ENCODE data around the gene GLCE. TPM values are rescaled to one million over a fixed set of nuclear protein-coding genes. Genes with fewer than 3 reads are reported as not detected.
"Not testable (repeated sequence)": the region's sequence is repeated elsewhere in the genome, so short reads cannot be mapped to it uniquely, and the experiment has no call there.

GLCE gene
- total RNA-seq, 2 donors from 2014 or later: 9.2 to 11.1 TPM

DNA sequence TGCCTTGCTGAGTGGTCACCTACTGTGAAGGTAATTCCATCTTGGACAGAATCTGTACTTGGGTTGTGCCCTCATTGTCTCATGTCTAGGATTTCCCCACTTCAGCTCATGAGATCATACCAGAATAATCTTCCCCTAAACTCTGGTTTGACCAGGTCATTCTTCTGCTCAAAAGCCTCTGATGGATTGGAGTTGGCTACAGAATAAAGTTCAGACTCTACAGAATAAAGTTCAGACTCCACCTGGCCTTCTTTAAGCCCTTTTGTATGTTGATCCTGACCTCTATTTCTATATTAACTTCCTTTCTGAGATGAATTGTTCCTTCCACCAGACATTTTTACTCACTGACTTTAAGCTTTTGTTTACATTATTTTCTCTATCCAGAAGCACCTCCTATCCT is 6.4 kb upstream of the GLCE start:
- DNase-seq (no peak), ATAC-seq (no peak)
- intact Hi-C loops (cut with DNase I): no loop called here

DNA sequence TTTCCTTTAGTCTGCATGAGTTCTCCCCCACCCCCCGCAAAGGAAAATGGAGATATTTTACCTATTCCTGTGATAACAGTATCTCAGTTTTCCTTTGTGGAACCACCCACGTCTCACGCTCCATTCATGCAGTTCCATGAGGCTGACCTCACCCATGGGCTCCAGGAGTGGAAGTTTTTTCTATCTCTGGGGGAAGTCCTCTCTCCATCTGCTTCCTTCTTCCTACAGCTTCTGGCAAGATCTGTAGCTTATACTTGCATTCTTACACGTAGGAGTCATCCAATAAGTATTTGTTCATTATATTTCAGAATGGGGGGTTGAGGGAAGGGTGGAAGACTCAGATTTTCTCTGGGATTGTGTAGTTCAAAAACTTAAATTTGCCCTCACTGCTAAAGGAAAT is 5.8 kb upstream of the GLCE start:
- DNase-seq: peak; percentile 30
- intact Hi-C loops (cut with DNase I): no loop called here
- ATAC-seq: peak in 1 of 2 donors; percentile 65

DNA sequence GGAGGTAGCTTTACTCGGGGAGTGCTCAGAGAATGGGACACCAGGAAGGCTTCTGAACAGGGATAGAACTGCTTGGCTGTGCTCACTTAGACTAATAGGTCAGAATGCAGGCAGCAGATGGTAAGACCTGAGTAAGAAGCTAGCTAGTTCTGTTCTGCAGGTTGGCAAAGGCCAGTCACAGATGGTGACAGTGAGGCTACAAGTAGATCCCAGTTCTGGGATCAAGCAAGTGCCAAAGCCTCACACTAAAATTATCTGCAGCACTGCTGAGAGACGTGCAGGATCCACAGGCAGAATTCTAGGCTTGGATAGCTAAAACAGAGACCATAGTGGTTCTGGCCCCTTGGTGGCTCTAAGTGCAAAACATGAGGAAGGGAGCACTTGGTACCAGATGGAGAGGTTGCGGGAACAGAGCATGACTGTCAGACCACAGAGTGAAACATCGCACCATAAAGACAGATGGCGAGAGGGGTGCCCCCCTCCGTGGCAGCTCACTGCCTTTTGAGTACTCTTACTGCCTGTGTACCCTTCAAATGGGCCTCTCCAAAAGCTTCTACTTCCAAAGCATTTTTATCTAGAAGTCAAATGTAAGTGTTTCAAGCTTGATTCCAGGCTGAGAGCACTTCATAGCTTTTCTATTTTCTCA is 3.6 kb upstream of the GLCE start:
- DNase-seq (no peak), ATAC-seq (no peak)
- intact Hi-C loops (cut with DNase I): no loop called here

DNA sequence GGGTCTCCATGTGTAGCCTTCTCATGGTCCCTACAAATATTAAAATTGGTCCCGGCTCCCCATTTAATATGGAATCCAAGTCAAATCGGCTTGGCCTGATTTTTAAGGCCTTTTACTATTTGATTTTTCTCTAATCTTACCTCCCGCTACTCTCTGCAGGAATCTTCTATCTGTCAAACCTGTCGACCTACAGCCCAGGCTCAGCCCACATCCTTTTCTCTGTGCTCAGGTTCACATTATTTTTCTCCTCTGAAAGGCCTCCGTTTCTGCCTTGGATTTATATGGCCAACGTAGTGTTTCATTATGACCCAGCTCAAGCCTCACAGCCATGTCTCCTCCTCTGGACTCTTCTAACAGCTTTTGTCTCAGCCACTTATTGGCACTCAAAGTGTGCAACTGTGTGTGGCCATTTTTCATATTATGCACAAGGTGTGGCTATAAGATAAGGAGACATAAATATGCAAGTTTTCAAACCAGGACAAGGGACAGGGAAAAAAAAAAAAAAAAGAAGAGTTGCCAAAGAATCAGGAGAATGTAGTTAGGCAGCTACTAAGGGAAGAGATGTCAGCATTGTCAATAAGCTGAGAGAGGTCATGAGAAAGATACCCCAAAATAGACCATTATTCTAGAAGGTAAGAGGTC is 2.1 kb upstream of the GLCE start:
- no peak for ATAC-seq
- intact Hi-C loops (cut with DNase I): no loop called here
- DNase-seq: no peak

DNA sequence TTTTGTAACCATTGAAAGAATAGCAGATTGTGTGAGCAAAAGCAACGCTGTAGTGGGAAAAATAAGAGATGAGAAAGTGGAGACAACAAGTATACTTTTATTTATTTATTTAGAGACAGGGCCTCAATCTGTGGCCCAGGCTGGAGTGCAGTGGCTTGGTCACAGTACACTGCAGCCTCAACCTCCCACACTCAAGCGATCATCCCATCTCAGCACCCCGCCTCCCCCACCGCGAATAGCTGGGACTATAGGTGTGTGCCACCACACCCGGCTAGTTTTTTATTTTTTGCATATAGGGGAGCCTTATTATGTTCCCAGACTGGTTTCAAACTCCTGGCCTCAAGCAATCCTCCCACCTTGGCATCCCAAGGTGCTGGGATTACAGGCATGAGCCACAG is 1.6 kb upstream of the GLCE start:
- ATAC-seq (no peak), DNase-seq (no peak)
- intact Hi-C loops (cut with DNase I): no loop called here

DNA sequence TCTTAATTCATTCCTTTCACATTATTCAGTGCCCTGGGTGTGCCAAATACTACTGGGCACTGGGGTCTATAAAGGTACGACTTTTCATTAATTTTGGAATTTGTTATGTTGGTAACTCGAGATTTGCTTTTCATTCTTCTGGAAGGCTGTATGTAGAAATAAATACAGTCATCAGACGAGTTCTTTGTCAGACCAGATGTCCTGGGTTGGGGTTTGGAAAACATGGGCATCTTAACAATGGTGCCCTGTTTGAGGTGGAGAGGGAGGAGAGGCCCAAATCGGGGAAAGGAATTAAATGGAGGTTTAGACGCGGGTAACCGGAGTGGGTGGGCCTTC is 662 bp upstream of the GLCE start:
- DNase-seq (no peak), ATAC-seq (no peak)
- intact Hi-C loops (cut with DNase I): loop anchor here (2.0 to 10.0 kb wide), 4 partner anchors 65 to 235 kb away; no protein-coding TSS in a partner anchor

DNA sequence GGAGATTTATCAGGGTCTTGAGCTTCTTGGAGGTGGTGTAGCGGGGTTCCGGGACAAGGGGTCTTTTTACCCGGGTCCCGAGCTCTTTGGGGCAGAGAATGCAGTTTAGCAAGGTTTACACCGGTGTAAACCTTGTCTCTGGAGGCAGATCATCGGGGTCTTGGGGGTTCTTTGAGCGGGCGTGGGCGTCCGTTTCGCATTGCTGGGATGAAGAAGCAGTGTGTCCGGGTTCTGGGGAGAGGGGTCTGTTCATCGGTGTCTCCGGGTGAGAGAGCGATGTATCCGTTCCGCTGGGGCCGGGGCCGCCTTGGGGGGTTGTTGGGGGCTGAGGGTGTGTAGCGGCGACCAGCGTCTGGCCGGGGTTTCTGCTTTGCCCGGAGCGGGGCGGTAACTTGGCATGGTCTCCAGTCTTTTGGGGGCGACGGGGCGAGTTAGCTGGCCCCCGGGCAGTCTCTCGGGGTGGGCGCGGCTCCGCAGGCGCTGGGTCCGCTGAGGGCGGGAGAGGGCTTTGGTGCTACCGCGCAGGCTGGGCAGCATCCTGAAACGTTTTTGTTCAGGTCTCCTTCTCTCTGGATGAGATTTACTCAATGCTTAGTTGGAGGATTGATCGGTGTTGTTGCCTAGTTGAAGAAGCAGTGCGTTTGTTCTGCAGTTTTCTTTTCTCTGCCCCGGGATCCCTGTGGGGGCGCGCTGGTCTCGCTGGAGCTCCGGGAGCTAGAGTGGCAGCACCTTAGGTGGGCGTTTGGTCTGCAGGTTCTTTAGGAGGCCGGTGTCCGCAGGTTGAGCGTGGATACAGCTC is 843 bp downstream of the GLCE start:
- DNase-seq (peak; percentile 38), ATAC-seq (peak; percentile 6 to 33)
- intact Hi-C loops (cut with DNase I): loop anchor here (2.0 to 10.0 kb wide), 4 partner anchors 64 to 234 kb away; no protein-coding TSS in a partner anchor

DNA sequence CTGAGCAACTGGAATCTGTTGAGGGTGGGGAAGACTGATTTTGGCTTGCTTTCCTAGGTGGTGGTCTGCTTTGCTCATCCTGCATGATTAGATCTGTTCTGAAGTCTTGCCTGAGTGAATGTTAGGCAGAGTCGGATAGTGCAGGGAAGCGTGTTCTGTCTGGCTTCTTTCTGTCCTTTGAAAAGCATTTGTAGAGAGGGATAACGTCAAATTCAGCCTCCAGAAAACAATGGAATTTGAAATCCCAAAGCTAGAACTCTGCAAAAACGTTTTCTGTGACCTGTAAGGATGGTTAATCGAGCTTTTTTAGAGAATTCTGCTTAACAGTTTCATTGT is 1.4 kb downstream of the GLCE start:
- intact Hi-C loops (cut with DNase I): loop anchor here (2.0 to 10.0 kb wide), 4 partner anchors 63 to 233 kb away; no protein-coding TSS in a partner anchor
- ATAC-seq: no peak

DNA sequence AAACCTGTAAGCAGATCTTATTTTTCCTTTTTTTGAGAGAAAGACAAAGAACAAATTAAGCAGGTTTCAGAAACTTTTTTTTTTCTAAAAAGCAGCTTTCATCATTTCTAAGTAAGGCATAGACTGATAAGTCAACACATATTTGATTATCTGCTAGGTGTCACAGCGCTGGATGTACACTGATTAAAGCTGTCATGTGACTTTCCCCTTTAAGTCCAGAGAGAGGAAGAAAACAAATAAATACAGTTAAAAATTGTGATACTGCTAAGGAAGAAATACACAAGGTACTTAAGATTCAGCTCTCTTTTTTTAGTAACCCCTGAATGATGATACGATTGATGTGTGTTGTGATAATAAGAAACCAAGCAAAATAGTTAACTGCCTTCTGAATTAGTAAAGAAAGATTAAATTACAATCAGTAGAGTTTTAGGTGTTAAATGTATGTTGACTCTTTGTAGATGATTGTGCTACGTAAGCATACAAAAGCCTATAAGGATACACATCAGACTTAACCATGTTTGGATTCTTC is 2.8 kb downstream of the GLCE start:
- ATAC-seq (no peak), DNase-seq (no peak)
- intact Hi-C loops (cut with DNase I): loop anchor here (10.0 kb wide), 3 partner anchors 62 to 232 kb away; no protein-coding TSS in a partner anchor

More for the DNA sequence above, 1.4 kb downstream of the GLCE start:
- no peak for DNase-seq

DNA sequence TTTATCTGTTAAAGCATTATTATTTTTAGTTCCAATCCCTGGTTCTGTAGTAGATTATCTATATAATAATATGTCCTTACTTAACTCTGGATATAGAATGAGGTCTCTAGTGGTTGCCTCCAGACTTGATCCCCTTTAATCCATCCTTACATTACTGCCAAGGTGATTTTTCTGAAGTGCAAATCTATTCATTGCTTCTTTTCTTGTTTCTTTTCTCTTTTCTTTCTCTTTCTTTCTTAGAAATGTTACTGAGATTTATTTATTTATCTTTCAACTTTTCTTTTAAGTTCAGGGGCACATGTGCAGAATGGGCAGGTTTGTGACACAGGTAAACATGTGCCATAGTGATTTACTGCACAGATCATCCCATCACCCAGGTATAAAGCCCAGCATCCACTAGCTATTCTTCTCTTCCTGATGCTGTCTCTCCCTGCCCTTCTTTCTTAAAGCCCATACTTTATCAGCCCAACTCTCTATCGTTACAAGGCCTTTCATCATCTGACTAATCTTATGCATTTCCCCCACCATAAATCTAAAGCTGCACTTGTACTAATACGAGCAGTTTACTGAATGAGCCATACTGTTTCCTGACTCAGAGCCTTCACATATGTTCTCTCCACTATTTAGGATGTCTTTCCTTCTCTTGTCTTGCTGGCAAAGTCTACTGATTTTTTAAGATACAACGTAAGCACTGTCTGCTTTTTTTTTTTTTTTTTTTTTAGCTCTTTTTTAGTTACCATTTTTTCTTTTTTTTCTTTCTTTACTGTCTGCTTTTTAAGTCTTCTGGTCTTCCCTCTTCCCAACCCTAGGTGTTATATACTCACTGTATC is 4.6 kb downstream of the GLCE start:
- intact Hi-C loops (cut with DNase I): loop anchor here (10.0 kb wide), 3 partner anchors 60 to 230 kb away; no protein-coding TSS in a partner anchor
- DNase-seq (no peak), ATAC-seq (no peak)

DNA sequence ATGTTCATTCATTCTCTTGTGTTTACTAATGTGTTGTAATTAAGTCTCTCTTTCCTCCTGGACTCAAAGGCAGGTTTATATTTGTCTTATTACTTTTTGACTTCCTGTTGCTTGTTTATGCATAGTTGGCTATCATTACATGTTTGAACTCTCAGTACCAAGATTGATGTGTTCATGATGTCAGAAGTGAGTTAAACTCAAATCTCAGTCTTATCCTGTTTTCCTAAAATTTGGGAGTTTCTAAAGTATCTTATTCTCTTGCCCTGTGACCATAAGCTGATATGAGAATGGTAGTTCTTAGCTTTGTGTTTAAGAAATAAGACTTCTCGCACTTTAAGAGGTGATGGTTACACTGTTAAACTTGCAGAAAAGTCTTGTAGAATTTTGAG is 5.2 kb downstream of the GLCE start:
- intact Hi-C loops (cut with DNase I): loop anchor here (10.0 kb wide), 3 partner anchors 59 to 229 kb away; no protein-coding TSS in a partner anchor
- ATAC-seq (no peak), DNase-seq (no peak)

DNA sequence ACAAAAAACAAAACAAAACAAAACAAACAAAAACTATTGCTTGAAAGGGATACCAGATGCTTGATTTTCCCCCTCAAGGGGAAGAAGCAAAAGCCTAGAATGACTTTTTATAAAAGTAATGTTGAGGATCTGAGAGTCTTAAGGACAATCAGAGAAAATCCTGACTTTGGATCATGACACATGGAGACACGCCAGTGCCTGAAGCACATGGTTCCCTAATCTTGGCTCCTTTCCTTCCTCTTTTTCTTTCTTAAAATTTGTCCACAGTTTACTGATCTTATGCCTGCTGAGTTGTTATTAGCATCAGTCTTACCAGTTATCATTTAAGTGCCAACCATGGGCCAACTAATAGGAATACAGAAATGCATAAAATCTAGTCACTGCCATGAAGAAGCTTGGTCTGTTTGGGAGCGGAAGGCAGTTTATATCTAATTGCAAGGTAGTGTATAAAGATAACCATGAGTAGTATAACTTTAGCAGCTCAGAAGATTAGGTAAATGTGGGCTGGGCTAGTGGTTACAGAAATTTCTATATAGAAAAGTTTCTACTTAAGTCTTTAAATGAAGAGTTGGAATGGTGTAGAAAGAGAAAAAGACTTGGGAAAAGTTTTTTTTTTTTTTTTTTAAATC is 6.9 kb downstream of the GLCE start:
- DNase-seq (no peak), ATAC-seq (peak in 1 of 2 donors; percentile 55)
- intact Hi-C loops (cut with DNase I): loop anchor here (10.0 kb wide), 3 partner anchors 57 to 227 kb away; no protein-coding TSS in a partner anchor

DNA sequence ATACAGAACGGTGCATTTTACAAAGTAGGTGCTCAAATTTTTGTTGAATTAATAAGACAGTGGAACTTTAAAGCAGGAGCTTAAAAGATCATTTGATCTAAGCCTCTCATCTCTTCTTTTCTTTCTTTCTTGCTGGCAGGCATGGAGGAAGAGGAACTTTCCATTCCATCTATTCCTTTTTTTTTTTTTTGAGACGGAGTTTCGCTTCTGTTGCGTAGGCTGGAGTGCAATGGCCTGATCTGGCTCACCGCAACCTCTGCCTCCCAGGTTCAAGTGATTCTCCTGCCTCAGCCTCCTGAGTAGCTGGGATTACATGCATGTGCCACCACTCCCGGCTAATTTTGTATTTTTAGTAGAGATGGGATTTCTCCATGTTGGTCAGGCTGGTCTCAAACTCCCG is 7.9 kb downstream of the GLCE start:
- intact Hi-C loops (cut with DNase I): loop anchor here (10.0 kb wide), 3 partner anchors 56 to 226 kb away; no protein-coding TSS in a partner anchor
- not testable (repeated sequence) for DNase-seq, ATAC-seq

DNA sequence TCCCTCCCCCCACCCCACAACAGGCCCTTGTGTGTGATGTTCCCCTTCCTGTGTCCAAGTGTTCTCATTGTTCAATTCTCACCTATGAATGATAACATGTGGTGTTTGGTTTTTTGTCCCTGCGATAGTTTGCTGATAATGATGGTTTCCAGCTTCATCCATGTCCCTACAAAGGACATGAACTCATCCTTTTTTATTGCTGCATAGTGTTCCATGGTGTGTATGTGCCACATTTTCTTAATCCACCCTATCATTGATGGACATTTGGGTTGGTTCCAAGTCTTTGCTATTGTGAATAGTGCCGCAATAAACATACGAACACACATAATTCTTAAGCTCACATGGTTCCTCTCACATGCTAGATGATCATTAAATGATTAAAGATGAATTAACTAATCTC is 9.1 kb downstream of the GLCE start:
- intact Hi-C loops (cut with DNase I): loop anchor here (10.0 kb wide), 3 partner anchors 55 to 225 kb away; no protein-coding TSS in a partner anchor
- DNase-seq, ATAC-seq: not testable (repeated sequence)

DNA sequence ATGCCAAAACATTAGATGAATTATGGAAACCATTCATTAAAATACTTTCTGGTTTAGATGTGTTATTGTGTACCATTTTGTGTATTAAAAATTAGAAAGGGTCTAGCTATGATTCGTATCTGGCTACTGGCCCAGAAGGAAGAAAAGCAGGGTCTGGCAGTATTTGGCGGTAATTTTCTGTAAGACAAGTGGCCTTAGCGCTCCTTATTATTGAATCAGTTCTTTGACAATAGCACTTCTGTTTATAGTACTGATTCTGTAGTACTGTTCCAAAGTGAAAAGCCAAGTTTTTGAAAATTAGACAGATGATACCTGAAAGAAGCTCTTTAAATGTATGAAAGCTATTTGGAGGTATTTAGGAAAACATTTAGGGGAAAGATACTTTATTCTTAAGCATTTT is 10.2 kb downstream of the GLCE start:
- ATAC-seq: no peak
- DNase-seq: no peak
- intact Hi-C loops (cut with DNase I): no loop called here

DNA sequence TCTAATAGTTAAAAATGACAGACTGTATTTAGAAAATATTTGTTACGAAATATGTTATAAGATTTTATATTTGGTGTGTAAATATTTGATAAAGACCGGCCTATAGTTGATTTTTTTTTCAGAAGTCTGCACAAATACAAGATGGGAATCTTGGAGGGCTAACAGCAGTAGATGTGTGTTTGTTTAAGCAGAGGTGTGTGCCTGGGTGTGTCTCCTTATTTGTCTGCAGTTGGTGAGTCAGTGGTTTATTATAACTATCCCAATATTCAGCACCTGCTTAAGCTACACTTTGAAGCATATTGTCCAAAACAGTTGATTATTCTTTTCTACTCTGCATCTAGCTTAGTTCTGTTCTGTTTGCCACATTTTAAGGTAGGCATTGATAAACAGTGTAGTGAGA is 12.4 kb downstream of the GLCE start:
- intact Hi-C loops (cut with DNase I): no loop called here
- no peak for DNase-seq
- ATAC-seq: no peak

DNA sequence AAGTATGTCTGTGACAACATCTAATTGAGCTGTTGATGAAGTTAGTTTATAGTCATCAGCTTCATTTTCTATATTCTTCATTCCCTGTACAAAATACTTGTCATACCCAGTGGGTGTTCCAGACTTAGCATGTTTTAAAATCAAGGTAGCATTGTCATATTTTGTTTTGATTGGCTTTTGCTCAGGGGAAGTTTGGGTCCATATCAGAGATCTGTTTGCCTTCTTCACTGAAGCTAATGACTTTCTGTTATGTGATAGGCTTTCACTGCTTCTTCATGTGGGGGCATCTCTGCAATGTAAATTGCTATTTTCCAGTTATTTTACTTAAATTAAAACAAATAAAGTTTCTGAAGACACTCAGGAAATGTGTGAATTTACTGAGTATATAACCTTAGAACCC is 15.1 kb downstream of the GLCE start:
- ATAC-seq (no peak), DNase-seq (no peak)
- intact Hi-C loops (cut with DNase I): no loop called here

DNA sequence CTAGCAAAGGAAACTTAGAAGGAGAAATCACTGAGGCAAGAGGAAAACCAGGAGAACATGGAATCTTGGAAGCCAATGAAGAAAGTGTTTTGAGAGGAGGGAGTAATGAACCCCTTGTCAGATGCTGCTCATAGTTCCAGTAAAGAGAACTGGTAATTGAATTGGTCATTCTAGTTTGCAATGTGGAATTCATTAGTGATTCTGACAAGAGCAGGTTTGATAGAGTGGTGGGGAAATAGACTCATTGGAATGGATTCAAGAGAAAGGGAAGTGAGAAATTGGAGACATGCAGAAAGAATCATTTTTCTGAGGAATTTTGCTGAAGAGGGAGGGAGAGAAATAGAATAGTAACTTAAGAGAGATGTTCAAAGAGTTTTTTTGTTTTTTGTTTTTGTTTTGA is 21.0 kb downstream of the GLCE start:
- intact Hi-C loops (cut with DNase I): no loop called here
- ATAC-seq (no peak), DNase-seq (no peak)
